RWPE2 (cell line): ENCODE measurements around the gene CTSH.

Source experiments
- ATAC-seq: fragments of 200-7000 bp; cut with Tn5 transposase; 3 replicates; pipeline ENCODE4 v1.9.1; 2021; ENCODE audit warnings: low read depth
- DNase-seq: peaks from one replicate; pipeline ENCODE4 v3.0.0-alpha.2; 2020; ENCODE audit warnings: low spot score
- H3K27ac ChIP-seq: fragments of 450-650 bp; 2 replicates; pipeline ENCODE4 v1.5.1; 2017; ENCODE audit warnings: mild to moderate bottlenecking; ENCODE audit not compliant: poor library complexity, severe bottlenecking
- H3K27me3 ChIP-seq: fragments of 250-450 bp; sonication (Bioruptor Pico); 2 replicates; pipeline ENCODE4 v1.5.1; 2021; ENCODE audit warnings: mild to moderate bottlenecking, moderate library complexity; ENCODE audit not compliant: insufficient read depth, poor library complexity, severe bottlenecking
- H3K36me3 ChIP-seq: fragments of 250-450 bp; sonication (Bioruptor Pico); 2 replicates; pipeline ENCODE4 v1.5.1; 2020; ENCODE audit warnings: low read depth, mild to moderate bottlenecking, moderate library complexity
- H3K4me1 ChIP-seq: fragments of 250-450 bp; sonication (Bioruptor Pico); 2 replicates; pipeline ENCODE4 v1.5.1; 2021; ENCODE audit warnings: mild to moderate bottlenecking, moderate library complexity; ENCODE audit not compliant: insufficient read depth, poor library complexity, severe bottlenecking
- H3K4me3 ChIP-seq: fragments of 250-450 bp; sonication (Bioruptor Pico); 2 replicates; pipeline ENCODE4 v1.5.1; 2021; ENCODE audit warnings: mild to moderate bottlenecking, moderate library complexity; ENCODE audit not compliant: severe bottlenecking
- H3K9me3 ChIP-seq: fragments of 250-450 bp; sonication (Bioruptor Pico); 2 replicates; pipeline ENCODE4 v1.5.1; 2021; ENCODE audit warnings: mild to moderate bottlenecking, moderate library complexity; ENCODE audit not compliant: severe bottlenecking
- TF ChIP-seq, protein P1 (sequence below): fragments of 450-650 bp; IDR thresholded peaks from one replicate; pipeline ENCODE4 v1.5.1; 2017; ENCODE audit warnings: mild to moderate bottlenecking, moderate library complexity; ENCODE audit not compliant: poor library complexity, severe bottlenecking

The CTSH gene

DNA sequence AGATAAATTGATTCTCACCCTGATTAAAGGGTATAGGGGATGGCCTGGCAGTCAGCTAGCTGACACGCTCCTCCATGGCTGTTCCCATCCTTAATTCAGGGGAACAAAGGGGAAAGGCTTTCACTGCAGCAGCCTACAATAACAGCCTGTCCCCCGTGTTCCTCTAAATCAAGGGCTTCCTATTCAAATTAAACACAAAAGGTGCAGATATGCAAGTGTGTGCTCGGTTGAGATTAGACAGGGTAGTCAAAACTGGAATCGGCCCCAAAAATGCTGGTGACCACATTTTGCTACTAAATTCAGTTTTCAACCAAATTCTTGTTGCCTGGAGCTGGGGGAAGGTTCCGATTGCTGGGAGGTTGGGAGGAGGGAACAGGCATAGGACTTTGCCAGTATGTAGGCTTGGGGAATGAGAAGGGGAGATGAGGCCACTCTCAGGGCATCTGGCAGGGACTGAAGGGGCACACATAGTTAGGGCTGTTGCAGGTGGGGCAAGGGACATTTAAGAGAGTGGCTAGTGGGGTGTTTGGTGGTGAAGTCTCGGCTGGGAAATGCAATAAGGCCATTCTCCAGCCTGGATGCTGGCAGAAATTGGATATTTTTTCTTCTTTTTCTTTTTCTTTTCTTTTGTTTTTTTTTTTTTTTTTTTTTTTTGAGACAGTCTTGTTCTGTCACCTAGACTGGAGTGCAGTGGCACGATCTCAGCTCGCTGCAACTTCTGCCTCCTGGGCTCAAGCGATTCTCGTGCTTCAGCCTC is 32.9 kb upstream of the CTSH start:
- Histone ChIP-seq H3K4me1 (no peaks in the 10 kb centered on the region), H3K27me3 (no peaks in the 10 kb centered on the region), H3K36me3 (no peaks in the 10 kb centered on the region), H3K4me3 (no peak overlapping the region), H3K9me3 (no peaks in the 10 kb centered on the region), H3K27ac (no peak overlapping the region)
- ATAC-seq = no peak
- DNase-seq = no peak
- TF ChIP-seq, protein P1, sequence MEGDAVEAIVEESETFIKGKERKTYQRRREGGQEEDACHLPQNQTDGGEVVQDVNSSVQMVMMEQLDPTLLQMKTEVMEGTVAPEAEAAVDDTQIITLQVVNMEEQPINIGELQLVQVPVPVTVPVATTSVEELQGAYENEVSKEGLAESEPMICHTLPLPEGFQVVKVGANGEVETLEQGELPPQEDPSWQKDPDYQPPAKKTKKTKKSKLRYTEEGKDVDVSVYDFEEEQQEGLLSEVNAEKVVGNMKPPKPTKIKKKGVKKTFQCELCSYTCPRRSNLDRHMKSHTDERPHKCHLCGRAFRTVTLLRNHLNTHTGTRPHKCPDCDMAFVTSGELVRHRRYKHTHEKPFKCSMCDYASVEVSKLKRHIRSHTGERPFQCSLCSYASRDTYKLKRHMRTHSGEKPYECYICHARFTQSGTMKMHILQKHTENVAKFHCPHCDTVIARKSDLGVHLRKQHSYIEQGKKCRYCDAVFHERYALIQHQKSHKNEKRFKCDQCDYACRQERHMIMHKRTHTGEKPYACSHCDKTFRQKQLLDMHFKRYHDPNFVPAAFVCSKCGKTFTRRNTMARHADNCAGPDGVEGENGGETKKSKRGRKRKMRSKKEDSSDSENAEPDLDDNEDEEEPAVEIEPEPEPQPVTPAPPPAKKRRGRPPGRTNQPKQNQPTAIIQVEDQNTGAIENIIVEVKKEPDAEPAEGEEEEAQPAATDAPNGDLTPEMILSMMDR = no peak

DNA sequence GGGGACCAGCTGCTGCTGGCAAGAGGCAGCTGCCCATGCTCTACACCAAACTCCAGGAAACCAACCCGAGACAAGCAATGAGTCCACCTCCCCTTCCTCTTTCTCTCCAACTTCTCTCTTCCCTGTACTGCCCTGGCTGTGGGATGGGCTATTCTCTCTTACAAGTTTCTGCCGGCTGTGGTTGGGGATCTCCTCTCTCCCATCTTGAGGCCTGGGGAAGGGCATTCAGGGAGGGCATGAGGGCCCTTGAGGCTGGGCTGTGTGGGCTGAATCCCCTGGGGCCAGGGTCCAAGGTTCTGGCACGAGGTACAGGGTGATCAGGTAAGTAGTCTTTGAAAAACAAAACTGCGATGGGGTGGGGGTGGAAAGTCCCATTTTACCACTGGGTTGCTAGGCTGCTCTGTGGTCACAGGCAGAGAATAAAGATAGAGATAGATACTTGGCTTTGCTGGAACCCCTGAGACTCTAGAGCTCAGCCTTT is 32.3 kb upstream of the CTSH start:
- TF ChIP-seq, protein P1 = no peak
- no peaks in the 10 kb centered on the region for H3K27me3 ChIP-seq
- no peak for DNase-seq
- no peak overlapping the region for H3K27ac ChIP-seq
- H3K36me3 ChIP-seq = no peaks in the 10 kb centered on the region
- H3K4me1 ChIP-seq = no peaks in the 10 kb centered on the region
- no peak overlapping the region for H3K4me3 ChIP-seq
- ATAC-seq = no peak
- no peaks in the 10 kb centered on the region for H3K9me3 ChIP-seq

DNA sequence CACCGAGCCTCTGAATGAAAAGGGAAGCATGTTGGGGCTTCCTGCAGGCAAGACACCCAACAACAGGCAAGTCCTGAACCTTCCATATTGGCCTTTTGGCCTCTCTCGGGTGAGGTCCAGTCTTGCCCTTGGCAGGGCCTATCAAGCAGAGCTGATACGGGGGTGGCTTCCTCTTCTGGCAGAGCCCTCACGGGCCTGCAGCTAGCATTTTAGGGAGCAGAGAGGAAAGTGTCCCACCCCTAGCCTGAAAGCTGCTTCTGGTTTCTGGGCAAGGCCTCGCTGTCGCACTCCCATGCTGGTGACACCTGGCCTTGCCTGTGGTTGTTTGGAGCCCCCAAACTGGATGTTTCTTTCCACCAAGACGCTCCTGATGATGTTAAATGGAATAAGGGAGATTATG is 31.8 kb upstream of the CTSH start:
- H3K27me3 ChIP-seq = no peaks in the 10 kb centered on the region
- no peak overlapping the region for H3K27ac ChIP-seq
- H3K36me3 ChIP-seq = no peaks in the 10 kb centered on the region
- H3K9me3 ChIP-seq = no peaks in the 10 kb centered on the region
- ATAC-seq = no peak
- H3K4me1 ChIP-seq = no peaks in the 10 kb centered on the region
- TF ChIP-seq, protein P1 = no peak
- no peak for DNase-seq
- H3K4me3 ChIP-seq = no peak overlapping the region

DNA sequence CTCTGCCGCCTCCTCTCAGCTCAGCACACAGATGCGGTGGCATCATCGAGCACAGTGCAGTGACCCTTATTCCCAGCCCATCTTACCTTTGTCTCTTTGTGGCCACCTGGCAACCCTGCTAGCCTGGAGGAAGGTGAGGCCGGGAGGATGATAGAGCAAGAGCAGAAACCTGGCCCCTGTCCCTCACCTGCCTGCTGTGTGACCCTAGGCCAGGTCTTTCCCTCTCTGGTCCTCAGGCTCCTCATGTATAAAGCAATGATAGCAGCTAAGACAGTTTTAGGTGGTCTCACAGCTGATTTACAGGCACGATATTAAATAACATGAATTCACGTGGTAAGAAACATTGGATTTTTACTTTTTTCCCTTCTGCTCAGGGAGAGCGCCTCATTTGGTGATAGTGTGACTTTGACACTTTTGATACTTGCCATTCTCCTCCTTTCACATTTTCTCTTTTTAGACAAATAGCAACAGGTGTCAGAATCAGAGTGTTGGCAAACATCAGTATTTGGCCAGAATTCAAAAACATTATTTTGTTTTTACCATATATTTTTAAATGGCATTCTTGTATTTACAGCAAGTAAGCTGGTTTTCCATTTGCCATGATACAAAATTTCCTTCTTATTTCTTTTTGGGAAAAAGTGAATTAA is 29.5 kb upstream of the CTSH start:
- ATAC-seq (no peak), DNase-seq (no peak)
- no peak overlapping the region for H3K27ac ChIP-seq
- H3K9me3 ChIP-seq = no peaks in the 10 kb centered on the region
- no peak overlapping the region for H3K4me3 ChIP-seq
- TF ChIP-seq, protein P1 = no peak
- no peaks in the 10 kb centered on the region for H3K36me3 ChIP-seq
- no peaks in the 10 kb centered on the region for H3K27me3 ChIP-seq
- no peaks in the 10 kb centered on the region for H3K4me1 ChIP-seq
